B cell (primary cell): Measurements from ENCODE around the gene MPND. TPM values are rescaled to one million over a fixed set of nuclear protein-coding genes. Genes with fewer than 3 reads are reported as not detected.

Source experiments
- ATAC-seq: fragments of 200-7000 bp; cut with Tn5 transposase; one replicate; pipeline ENCODE4 v1.10.0; 2021; ENCODE audit warnings: low read depth, mild to moderate bottlenecking, moderate number of reproducible peaks, moderate library complexity
- CTCF ChIA-PET: fragments of 350-600 bp; sonication (Branson Sonifier 250); formaldehyde crosslinking; loops from one replicate; lab custom pipeline; 2021; ENCODE audit warnings: antibody characterized with exemption, inconsistent platforms; lab: Charles Lee
- POLR2A ChIA-PET: fragments of 350-600 bp; sonication (Branson Sonifier 250); formaldehyde crosslinking; loops from one replicate; lab custom pipeline; 2021; ENCODE audit warnings: antibody characterized with exemption; lab: Charles Lee
- DNase-seq: peaks from one replicate; pipeline ENCODE4 v3.0.0; 2013
- H2AFZ ChIP-seq: 2 replicates; pipeline ENCODE4 v1.6.1; 2012; ENCODE audit warnings: mild to moderate bottlenecking, low read depth, low read length; ENCODE audit not compliant: insufficient read depth, poor library complexity, severe bottlenecking
- H3K27ac ChIP-seq, 2 donors: 1 replicate in 1 of 2; 2 replicates in 1 of 2; pipeline ENCODE4 v1.5.1; 2012 to 2013; ENCODE audit warnings: low read length in 2 of 2, mild to moderate bottlenecking in 2 of 2, moderate library complexity in 1 of 2
- H3K27me3 ChIP-seq, 4 experiments: fragments of 200-600 bp in 1 of 4; sonication (generic) in 1 of 4; replicated peaks in 1 of 4; 1 replicate in 2 of 4; 2 replicates in 2 of 4; pipeline versions ENCODE4 v1.6.1 to v1.7.0; 2013 to 2016; ENCODE audit warnings: low read length in 3 of 4, mild to moderate bottlenecking in 2 of 4, mixed read lengths in 1 of 4, moderate library complexity in 1 of 4; ENCODE audit not compliant: insufficient read depth in 4 of 4, control insufficient read depth in 3 of 4; ENCODE audit errors: control extremely low read depth in 1 of 4
- H3K36me3 ChIP-seq, 2 experiments: replicated peaks in 1 of 2; 1 replicate in 1 of 2; 2 replicates in 1 of 2; pipeline versions ENCODE4 v1.6.1 to v1.7.1; 2013; ENCODE audit warnings: low read length in 1 of 2; ENCODE audit not compliant: insufficient read depth in 2 of 2, control insufficient read depth in 1 of 2; ENCODE audit errors: control extremely low read depth in 1 of 2, extremely low read depth in 1 of 2
- H3K4me1 ChIP-seq, 2 donors: fragments of 200-600 bp in 1 of 2; sonication (generic) in 1 of 2; 1 replicate in 1 of 2; 2 replicates in 1 of 2; pipeline versions ENCODE4 v1.5.1 to v1.6.1; 2013 to 2017; ENCODE audit warnings: low read length in 2 of 2; ENCODE audit not compliant: control insufficient read depth in 2 of 2, insufficient read depth in 2 of 2
- H3K4me2 ChIP-seq: replicated peaks from 2 replicates; pipeline ENCODE3; 2012; ENCODE audit warnings: mild to moderate bottlenecking, low read depth, low read length; ENCODE audit not compliant: poor library complexity, severe bottlenecking
- H3K4me3 ChIP-seq, 5 experiments: fragments of 200-600 bp in 1 of 5; sonication (generic) in 1 of 5; 1 replicate in 3 of 5; 2 replicates in 2 of 5; pipeline versions ENCODE4 v1.5.1 to v1.7.0; 2011 to 2016; ENCODE audit warnings: low read length in 4 of 5, mild to moderate bottlenecking in 4 of 5, low read depth in 2 of 5, control low read depth in 1 of 5, moderate library complexity in 1 of 5; ENCODE audit not compliant: insufficient read depth in 1 of 5; ENCODE audit errors: control extremely low read depth in 1 of 5, extremely low read depth in 1 of 5
- H3K79me2 ChIP-seq: fragments of 200-600 bp; sonication (generic); one replicate; pipeline ENCODE4 v1.6.0; 2016; ENCODE audit warnings: low read length; ENCODE audit not compliant: control insufficient read depth, insufficient read depth
- H3K9ac ChIP-seq: fragments of 200-600 bp; sonication (generic); 2 replicates; pipeline ENCODE4 v1.6.1; 2017; ENCODE audit warnings: mild to moderate bottlenecking, low read length, moderate library complexity
- H3K9me3 ChIP-seq, 3 donors: one replicate each; pipeline versions ENCODE4 v1.6.1 to v1.7.1; 2013; ENCODE audit warnings: low read length in 2 of 3; ENCODE audit not compliant: control insufficient read depth in 2 of 3, insufficient read depth in 1 of 3; ENCODE audit errors: control extremely low read depth in 1 of 3
- H4K20me1 ChIP-seq: 2 replicates; pipeline ENCODE4 v1.6.0; 2012; ENCODE audit warnings: mild to moderate bottlenecking, low read length; ENCODE audit not compliant: insufficient read depth, control insufficient read depth, poor library complexity, severe bottlenecking
- H3K27ac Mint-ChIP-seq: one replicate; pipeline ENCODE4 v1.8.0; 2021; ENCODE audit warnings: mixed read lengths
- H3K27me3 Mint-ChIP-seq: one replicate; pipeline ENCODE4 v1.8.0; 2021; ENCODE audit warnings: mixed read lengths
- H3K4me1 Mint-ChIP-seq: one replicate; pipeline ENCODE4 v1.8.0; 2021; ENCODE audit warnings: mixed read lengths
- H3K4me3 Mint-ChIP-seq: one replicate; pipeline ENCODE4 v1.8.0; 2021; ENCODE audit warnings: mixed read lengths
- H3K9me3 Mint-ChIP-seq: one replicate; pipeline ENCODE4 v1.8.0; 2022; ENCODE audit warnings: mixed read lengths; ENCODE audit not compliant: insufficient read depth
- EZH2 ChIP-seq: IDR thresholded peaks from 2 replicates; pipeline ENCODE4 v1.6.1; 2012; ENCODE audit warnings: borderline replicate concordance, low read depth, mild to moderate bottlenecking, moderate library complexity, low read length; ENCODE audit not compliant: insufficient read depth, poor library complexity, severe bottlenecking
- WGBS: methylation state at CpG from one replicate; pipeline ENCODE4 v1.1.5; 2013; ENCODE audit warnings: missing lambda C conversion rate; ENCODE audit not compliant: insufficient coverage; 5-methylcytosine and 5-hydroxymethylcytosine counted together
- intact Hi-C: fragments of 100-400 bp; cut with micrococcal nuclease; formaldehyde crosslinking; loops from one replicate; pipeline ENCODE4 v1.10.0; 2022
- polyA plus RNA-seq: library from polyadenylated mRNA; depleted of rRNA; stranded (reverse); fragments of >200 nt; gene quantifications from 2 replicates; pipeline ENCODE4 v1.2.3, GENCODE V29; 2012
- total RNA-seq, 2 donors: library from RNA; stranded (reverse); fragments of 120-200 nt in 1 of 2; gene quantifications; 1 replicate in 1 of 2; 2 replicates in 1 of 2; pipeline versions ENCODE4 v1.2.3 to v1.2.4, GENCODE V29; 2013 to 2022
- TF ChIP-seq, protein P1 (sequence below): fragments of 200-600 bp; IDR thresholded peaks from one replicate; pipeline ENCODE4 v1.8.0; 2022; ENCODE audit warnings: antibody characterized with exemption, mild to moderate bottlenecking

The MPND gene
- total and polyA plus RNA-seq, 2 donors (not counting 1 experiment from before 2014, with no cell fraction given) = 14.5 to 25.6 TPM

- no peak for ATAC-seq
- H3K4me3 Mint-ChIP-seq = no peak overlapping the region
Measured at GRCh38 chr19:4363571-4364304, 20.4 kb downstream of the MPND start.

More at GRCh38 chr19:4363571-4364304, 20.4 kb downstream of the MPND start:
- Histone ChIP-seq H3K27me3 (no peaks in the 10 kb centered on the region), H3K36me3 (peaks cover 0 to 59% of the 10 kb centered on the region in 2 experiments), H2AFZ (no peak overlapping the region), H3K9me3 (no peaks in the 10 kb centered on the region), H3K4me3 (no peak overlapping the region), H3K27ac (no peak overlapping the region), H3K79me2 (no peaks in the 10 kb centered on the region), H3K4me1 (peaks cover 8 to 15% of the 10 kb centered on the region in 2 donors), H3K4me2 (no peak overlapping the region), H4K20me1 (no peaks in the 10 kb centered on the region), H3K9ac (no peak overlapping the region)
- no peaks in the 10 kb centered on the region for H3K9me3 Mint-ChIP-seq
- no peak for TF ChIP-seq EZH2
- TF ChIP-seq, protein P1, sequence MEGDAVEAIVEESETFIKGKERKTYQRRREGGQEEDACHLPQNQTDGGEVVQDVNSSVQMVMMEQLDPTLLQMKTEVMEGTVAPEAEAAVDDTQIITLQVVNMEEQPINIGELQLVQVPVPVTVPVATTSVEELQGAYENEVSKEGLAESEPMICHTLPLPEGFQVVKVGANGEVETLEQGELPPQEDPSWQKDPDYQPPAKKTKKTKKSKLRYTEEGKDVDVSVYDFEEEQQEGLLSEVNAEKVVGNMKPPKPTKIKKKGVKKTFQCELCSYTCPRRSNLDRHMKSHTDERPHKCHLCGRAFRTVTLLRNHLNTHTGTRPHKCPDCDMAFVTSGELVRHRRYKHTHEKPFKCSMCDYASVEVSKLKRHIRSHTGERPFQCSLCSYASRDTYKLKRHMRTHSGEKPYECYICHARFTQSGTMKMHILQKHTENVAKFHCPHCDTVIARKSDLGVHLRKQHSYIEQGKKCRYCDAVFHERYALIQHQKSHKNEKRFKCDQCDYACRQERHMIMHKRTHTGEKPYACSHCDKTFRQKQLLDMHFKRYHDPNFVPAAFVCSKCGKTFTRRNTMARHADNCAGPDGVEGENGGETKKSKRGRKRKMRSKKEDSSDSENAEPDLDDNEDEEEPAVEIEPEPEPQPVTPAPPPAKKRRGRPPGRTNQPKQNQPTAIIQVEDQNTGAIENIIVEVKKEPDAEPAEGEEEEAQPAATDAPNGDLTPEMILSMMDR = no peak
- no peaks in the 10 kb centered on the region for H3K27me3 Mint-ChIP-seq
- ChIA-PET POLR2A (interaction anchor here (0.5 to 1.4 kb wide), 4 partner anchors 11 to 124 kb away, joined by 3 read pairs; partner anchors contain the start of gene SH3GL1), CTCF (interaction anchor here (0.8 to 1.9 kb wide), 7 partner anchors 11 to 108 kb away, joined by 3 to 5 read pairs (median 4); partner anchors contain the start of gene SH3GL1)
- intact Hi-C loops = loop anchor here (2.0 kb wide), 1 partner anchor 15 kb away; no protein-coding TSS in a partner anchor
- WGBS = 96% methylated on average over 26 of the region's 26 CpGs
- no peak for DNase-seq
- peaks cover 13% of the 10 kb centered on the region for H3K4me1 Mint-ChIP-seq
- H3K27ac Mint-ChIP-seq = no peak overlapping the region
